H1 (cell line): ENCODE data around the gene CORO1C. TPM values are rescaled to one million over a fixed set of nuclear protein-coding genes. Genes with fewer than 3 reads are reported as not detected.
A peak's percentile ranks its signal among the peaks of the same experiment; 100 is the strongest.

Experiments
- CTCF ChIA-PET: fragments of 300-600 bp; sonication (Branson Sonifier 250); formaldehyde crosslinking; loops from one replicate; lab custom pipeline; 2021; ENCODE audit not compliant: partially characterized antibody; lab: Charles Lee
- POLR2A ChIA-PET: fragments of 300-600 bp; sonication (Branson Sonifier 250); formaldehyde crosslinking; loops from one replicate; lab custom pipeline; 2021; ENCODE audit warnings: inconsistent platforms; ENCODE audit not compliant: partially characterized antibody; lab: Charles Lee
- DNase-seq, 2 experiments: peaks; one replicate each; pipeline versions ENCODE4 v3.0.0 to v3.0.0-alpha.2; 2010 to 2022; ENCODE audit warnings: low spot score in 2 of 2, low read depth in 1 of 2, mixed read lengths in 1 of 2
- FAIRE-seq: peaks from 2 replicates; lab custom pipeline; 2011; peaks lifted over from hg19 to GRCh38; lab: Jason Lieb, UNC
- H2AFZ ChIP-seq: 2 replicates; pipeline ENCODE4 v1.8.1; 2012; ENCODE audit warnings: low read length, inconsistent platforms
- H2AK5ac ChIP-seq: 2 replicates; pipeline ENCODE4 v1.6.1; 2013; ENCODE audit warnings: low read depth, low read length
- H2BK120ac ChIP-seq: replicated peaks from 2 replicates; pipeline ENCODE3; 2013; ENCODE audit warnings: low read depth, low read length, inconsistent platforms
- H2BK12ac ChIP-seq: 2 replicates; pipeline ENCODE4 v1.6.1; 2013; ENCODE audit warnings: low read depth, low read length
- H2BK15ac ChIP-seq: 2 replicates; pipeline ENCODE4 v1.6.1; 2013; ENCODE audit warnings: low read length
- H2BK20ac ChIP-seq: 2 replicates; pipeline ENCODE4 v1.6.1; 2013; ENCODE audit warnings: low read length
- H2BK5ac ChIP-seq: 2 replicates; pipeline ENCODE4 v1.6.1; 2013; ENCODE audit warnings: low read depth, low read length
- H3K14ac ChIP-seq: 2 replicates; pipeline ENCODE4 v1.6.1; 2013; ENCODE audit warnings: inconsistent platforms; ENCODE audit not compliant: insufficient read length
- H3K18ac ChIP-seq: 2 replicates; pipeline ENCODE4 v1.6.1; 2013; ENCODE audit warnings: low read length; ENCODE audit errors: extremely low read depth
- H3K23ac ChIP-seq: 2 replicates; pipeline ENCODE4 v1.6.1; 2013; ENCODE audit warnings: inconsistent platforms; ENCODE audit not compliant: insufficient read length
- H3K23me2 ChIP-seq: 2 replicates; pipeline ENCODE4 v1.6.1; 2013; ENCODE audit warnings: low read depth, low read length
- H3K27ac ChIP-seq: 2 replicates; pipeline ENCODE4 v1.6.1; 2011; ENCODE audit warnings: low read depth, low read length, inconsistent platforms
- H3K27me3 ChIP-seq, 4 experiments: replicated peaks in 1 of 4; 1 replicate in 1 of 4; 2 replicates in 3 of 4; pipeline versions ENCODE4 v1.6.1 to v1.8.1; 2011 to 2013; ENCODE audit warnings: low read length in 3 of 4, mild to moderate bottlenecking in 3 of 4, inconsistent platforms in 2 of 4, mixed read lengths in 2 of 4, moderate library complexity in 1 of 4; ENCODE audit not compliant: control insufficient read depth in 3 of 4, insufficient read depth in 3 of 4; ENCODE audit errors: extremely low read depth in 1 of 4
- H3K36me3 ChIP-seq, 4 experiments: 2 replicates each; pipeline versions ENCODE4 v1.6.1 to v1.8.1; 2011 to 2013; ENCODE audit warnings: mild to moderate bottlenecking in 4 of 4, low read length in 3 of 4, moderate library complexity in 2 of 4, control low read depth in 1 of 4, inconsistent platforms in 1 of 4; ENCODE audit not compliant: insufficient read depth in 4 of 4, control insufficient read depth in 2 of 4
- H3K4ac ChIP-seq: replicated peaks from 2 replicates; pipeline ENCODE3; 2013; ENCODE audit warnings: low read length, low read depth, mixed read lengths, inconsistent platforms; ENCODE audit not compliant: insufficient read length
- H3K4me1 ChIP-seq, 4 experiments: replicated peaks in 1 of 4; 1 replicate in 1 of 4; 2 replicates in 3 of 4; pipeline versions ENCODE4 v1.6.1 to v1.8.1; 2011 to 2013; ENCODE audit warnings: low read length in 3 of 4, inconsistent platforms in 2 of 4, mixed read lengths in 1 of 4; ENCODE audit not compliant: insufficient read depth in 4 of 4, control insufficient read depth in 3 of 4
- H3K4me2 ChIP-seq, 2 experiments: 2 replicates each; pipeline versions ENCODE4 v1.6.1 to v1.8.1; 2011 to 2013; ENCODE audit warnings: low read depth in 2 of 2, low read length in 2 of 2, control low read depth in 1 of 2, inconsistent platforms in 1 of 2, mild to moderate bottlenecking in 1 of 2; ENCODE audit not compliant: insufficient read depth in 1 of 2
- H3K4me3 ChIP-seq, 4 experiments: fragments of 200-600, 300-600 bp in 1 of 4; sonication (generic), shearing (Covaris generic), sonication (Bioruptor Twin) in 1 of 4; 2 replicates each; pipeline versions ENCODE4 v1.5.1 to v1.8.1; 2011 to 2016; ENCODE audit warnings: low read length in 4 of 4, low read depth in 3 of 4, control low read depth in 2 of 4, inconsistent platforms in 2 of 4, mild to moderate bottlenecking in 2 of 4, mixed read lengths in 1 of 4, moderate library complexity in 1 of 4; ENCODE audit not compliant: insufficient read depth in 2 of 4; ENCODE audit errors: extremely low read depth in 1 of 4
- H3K56ac ChIP-seq: replicated peaks from 2 replicates; pipeline ENCODE3; 2013; ENCODE audit warnings: low read depth, mild to moderate bottlenecking, mixed read lengths, low read length, inconsistent platforms; ENCODE audit not compliant: insufficient read length
- H3K79me1 ChIP-seq: 2 replicates; pipeline ENCODE4 v1.6.1; 2013; ENCODE audit warnings: low read depth, low read length, control low read depth
- H3K79me2 ChIP-seq, 2 experiments: 2 replicates each; pipeline versions ENCODE4 v1.6.1 to v1.8.1; 2012 to 2013; ENCODE audit warnings: low read length in 2 of 2, mild to moderate bottlenecking in 2 of 2, inconsistent platforms in 1 of 2; ENCODE audit not compliant: insufficient read depth in 2 of 2, control insufficient read depth in 1 of 2
- H3K9ac ChIP-seq, 4 experiments: replicated peaks in 1 of 4; 1 replicate in 1 of 4; 2 replicates in 3 of 4; pipeline versions ENCODE4 v1.6.1 to v1.8.1; 2011 to 2013; ENCODE audit warnings: low read depth in 3 of 4, low read length in 3 of 4, control low read depth in 2 of 4, mild to moderate bottlenecking in 2 of 4, moderate library complexity in 2 of 4, inconsistent platforms in 1 of 4; ENCODE audit errors: extremely low read depth in 1 of 4
- H3K9me3 ChIP-seq, 2 experiments: 2 replicates each; pipeline versions ENCODE4 v1.6.1 to v1.8.1; 2012 to 2013; ENCODE audit warnings: mild to moderate bottlenecking in 2 of 2, moderate library complexity in 2 of 2, control low read depth in 1 of 2, inconsistent platforms in 1 of 2, low read depth in 1 of 2, low read length in 1 of 2, mixed read lengths in 1 of 2; ENCODE audit not compliant: insufficient read depth in 2 of 2
- H4K20me1 ChIP-seq, 2 experiments: replicated peaks in 1 of 2; 2 replicates each; pipeline versions ENCODE3 to v1.8.1; 2011 to 2013; ENCODE audit warnings: inconsistent platforms in 2 of 2, low read length in 2 of 2, mild to moderate bottlenecking in 1 of 2; ENCODE audit not compliant: insufficient read depth in 2 of 2, control insufficient read depth in 1 of 2
- H4K5ac ChIP-seq: 2 replicates; pipeline ENCODE4 v1.6.1; 2013; ENCODE audit warnings: low read length, low read depth, mixed read lengths, inconsistent platforms; ENCODE audit not compliant: insufficient read length
- H4K8ac ChIP-seq: 2 replicates; pipeline ENCODE4 v1.8.0; 2013; ENCODE audit warnings: mild to moderate bottlenecking, moderate library complexity, low read length, inconsistent platforms; ENCODE audit not compliant: insufficient read depth; ENCODE audit errors: extremely low read depth
- H4K91ac ChIP-seq: replicated peaks from 2 replicates; pipeline ENCODE3; 2013; ENCODE audit warnings: low read length, mixed read lengths, inconsistent platforms; ENCODE audit not compliant: insufficient read length
- CHD1 ChIP-seq: IDR thresholded peaks from 2 replicates; pipeline ENCODE4 v1.6.1; 2012; ENCODE audit warnings: low read depth, low read length, improper control_type of control experiment
- CTBP2 ChIP-seq: IDR thresholded peaks from 2 replicates; pipeline ENCODE4 v1.7.0; 2011; ENCODE audit warnings: borderline replicate concordance, mild to moderate bottlenecking, moderate library complexity, mixed read lengths, low read length; ENCODE audit not compliant: insufficient read depth, insufficient read length
- EGR1 ChIP-seq: IDR thresholded peaks from 2 replicates; pipeline ENCODE4 v1.6.1; 2011; ENCODE audit warnings: low read depth, low read length, borderline replicate concordance
- GTF2F1 ChIP-seq: IDR thresholded peaks from 2 replicates; pipeline ENCODE4 v1.6.1; 2012; ENCODE audit warnings: low read depth, low read length, improper control_type of control experiment, borderline replicate concordance
- HDAC6 ChIP-seq: IDR thresholded peaks from one replicate; pipeline ENCODE4 v1.7.1; 2012; ENCODE audit warnings: low read depth, mild to moderate bottlenecking, inconsistent platforms, low read length, moderate library complexity
- NRF1 ChIP-seq: IDR thresholded peaks from 2 replicates; pipeline ENCODE4 v1.6.1; 2011; ENCODE audit warnings: mild to moderate bottlenecking, low read depth, low read length, improper control_type of control experiment
- PHF8 ChIP-seq: fragments of 200-600 bp; sonication (generic); conservative IDR thresholded peaks from 2 replicates; pipeline ENCODE4 v1.7.1; 2012; ENCODE audit warnings: low read depth, mild to moderate bottlenecking, inconsistent platforms, low read length, moderate library complexity
- RBBP5 ChIP-seq: IDR thresholded peaks from 2 replicates; pipeline ENCODE4 v1.7.1; 2012; ENCODE audit warnings: low read depth, mild to moderate bottlenecking, inconsistent platforms, low read length, moderate library complexity, borderline replicate concordance
- RXRA ChIP-seq: IDR thresholded peaks from 2 replicates; pipeline ENCODE4 v1.6.1; 2011; ENCODE audit warnings: low read depth, mild to moderate bottlenecking, low read length, moderate library complexity; ENCODE audit not compliant: insufficient read depth
- SP2 ChIP-seq: IDR thresholded peaks from 2 replicates; pipeline ENCODE4 v1.6.1; 2012; ENCODE audit warnings: mild to moderate bottlenecking, low read length, inconsistent platforms
- TCF12 ChIP-seq: IDR thresholded peaks from 2 replicates; pipeline ENCODE4 v1.6.1; 2011; ENCODE audit warnings: low read depth, mild to moderate bottlenecking, low read length
- YY1 ChIP-seq: IDR thresholded peaks from 2 replicates; pipeline ENCODE4 v1.6.1; 2011; ENCODE audit warnings: low read depth, mild to moderate bottlenecking, low read length
- WGBS, 2 experiments: shearing (Covaris generic) in 1 of 2; methylation state at CpG; one replicate each; pipeline versions ENCODE4 v1.1.6 to v1.1.7; 2013 to 2015; ENCODE audit warnings: low lambda C conversion rate in 2 of 2, mixed read lengths in 2 of 2, inconsistent platforms in 1 of 2, low coverage in 1 of 2, missing lambda C conversion rate in 1 of 2; ENCODE audit not compliant: insufficient replicate concordance in 2 of 2, insufficient coverage in 1 of 2, insufficient read length in 1 of 2; ENCODE audit errors: extremely low coverage in 1 of 2, missing lambda C conversion rate in 1 of 2; 5-methylcytosine and 5-hydroxymethylcytosine counted together
- polyA plus RNA-seq, 7 experiments: library from polyadenylated mRNA; depleted of rRNA in 3 of 7; stranded (reverse) in 5 of 7; unstranded in 2 of 7; fragments of >200 nt in 5 of 7; fragments of 200-250 nt in 2 of 7; gene quantifications; 1 replicate in 5 of 7; 2 replicates in 1 of 7; 4 replicates in 1 of 7; pipeline versions ENCODE4 v1.2.1 to v1.2.3, GENCODE V29; 2011 to 2013; ENCODE audit warnings: missing spikeins in 2 of 7, mixed read lengths in 2 of 7
- total RNA-seq: library from RNA; stranded (reverse); fragmentation: NEBNext Ultra II Directional; extraction: Animal tissue kit (Norgen Biotek cat#: 25700); gene quantifications from 2 replicates; pipeline ENCODE4 v1.2.1, GENCODE V29; 2021
- TF ChIP-seq, protein P1 (sequence below): IDR thresholded peaks from 2 replicates; pipeline ENCODE4 v1.6.1; 2012; ENCODE audit warnings: inconsistent platforms

CORO1C gene
- total and polyA plus RNA-seq, 2 of the 8 experiments (the other 6 are each of a cell fraction or from before 2014, with no cell fraction given): 72.7 to 120 TPM

DNA sequence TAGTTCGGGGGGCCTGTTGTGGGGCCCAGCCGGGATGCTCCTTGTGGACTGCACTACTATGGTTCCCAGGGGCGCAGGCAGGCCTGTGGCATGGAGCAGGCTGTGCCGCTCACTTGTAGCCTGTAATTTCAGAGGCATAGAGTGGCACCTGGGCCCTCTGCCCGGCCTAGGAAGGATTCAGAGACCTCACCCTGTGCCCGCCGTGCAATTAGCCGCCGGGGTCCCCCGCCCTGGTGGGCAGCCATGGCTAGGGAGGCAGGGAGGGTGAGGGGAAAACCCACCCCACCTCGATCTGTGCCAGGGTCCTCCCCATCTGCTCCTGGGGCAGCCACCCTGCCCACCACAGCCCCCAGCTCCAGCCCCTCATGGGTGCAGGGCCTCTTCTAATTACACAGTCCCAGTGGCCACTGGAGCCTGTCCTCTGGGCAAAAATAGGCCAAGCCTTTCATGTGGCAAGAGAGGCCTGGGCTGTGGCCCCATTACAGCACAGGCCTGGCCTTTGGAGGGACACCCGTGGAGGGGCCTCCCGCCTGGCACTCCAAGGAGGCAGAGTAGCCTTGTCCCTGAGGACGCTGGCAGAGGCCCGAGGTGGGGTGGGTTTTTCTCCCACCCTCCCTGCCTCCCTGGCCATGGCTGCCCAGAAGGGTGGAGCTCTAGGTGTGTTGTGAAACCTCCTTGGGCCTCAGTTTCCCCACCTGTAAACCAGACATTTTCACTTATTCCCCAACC lies 128.2 kb downstream of the CORO1C start:
- no peak overlapping the region for H4K5ac ChIP-seq
- FAIRE-seq: no peak
- no peak overlapping the region for H3K4me3 ChIP-seq
- 90% methylated on average over 10 of the region's 15 CpGs; no CpG with 5 or more reads in 1 of the 2 experiments for WGBS, 2 experiments
- no peak overlapping the region for H2AFZ ChIP-seq
- no peak overlapping the region for H3K4me2 ChIP-seq
- no peak overlapping the region for H2BK120ac ChIP-seq
- ChIA-PET POLR2A (interaction anchor here (1.0 to 1.3 kb wide), 2 partner anchors 9 to 15 kb away, joined by 3 read pairs; no protein-coding TSS in a partner anchor), CTCF (interaction anchor here (1.7 to 22.5 kb wide), 3 partner anchors 10 to 37 kb away, joined by 10 to 523 read pairs (median 63); partner anchors contain the start of genes ISCU and SART3)
- H3K4me1 ChIP-seq: peaks cover 0 to 4% (median 0%) of the 10 kb centered on the region in 4 experiments; a peak in 2 of 7 replicates
- H3K9me3 ChIP-seq: no peaks in the 10 kb centered on the region
- no peak for DNase-seq
- H4K8ac ChIP-seq: no peak overlapping the region
- H3K79me2 ChIP-seq: no peaks in the 10 kb centered on the region
- H3K56ac ChIP-seq: no peak overlapping the region
- H3K23me2 ChIP-seq: peaks cover 9% of the 10 kb centered on the region; the same call in 1 of the 2 replicates
- no peak overlapping the region for H2BK20ac ChIP-seq
- no peak overlapping the region for H3K23ac ChIP-seq
- H3K79me1 ChIP-seq: no peaks in the 10 kb centered on the region
- H3K14ac ChIP-seq: no peak overlapping the region
- H2BK5ac ChIP-seq: no peak overlapping the region
- H4K91ac ChIP-seq: no peak overlapping the region
- H2BK15ac ChIP-seq: peak overlapping the region; percentile 40; the same call in 1 of the 2 replicates
- H2BK12ac ChIP-seq: peak overlapping the region; percentile 68; the same call in 1 of the 2 replicates
- no peak overlapping the region for H3K18ac ChIP-seq
- H3K36me3 ChIP-seq: no peaks in the 10 kb centered on the region
- H4K20me1 ChIP-seq: no peaks in the 10 kb centered on the region
- H3K9ac ChIP-seq: no peak overlapping the region
- H2AK5ac ChIP-seq: no peak overlapping the region
- no peaks in the 10 kb centered on the region for H3K27me3 ChIP-seq
- H3K27ac ChIP-seq: no peak overlapping the region
- no peak overlapping the region for H3K4ac ChIP-seq
- TF ChIP-seq YY1: no peak
- TF ChIP-seq RBBP5: no peak
- TF ChIP-seq NRF1: no peak
- TF ChIP-seq SP2: no peak
- TF ChIP-seq GTF2F1: no peak
- TF ChIP-seq TCF12: no peak
- TF ChIP-seq CTBP2: no peak
- TF ChIP-seq CHD1: no peak
- no peak for TF ChIP-seq HDAC6
- TF ChIP-seq RXRA: no peak
- TF ChIP-seq, protein P1, sequence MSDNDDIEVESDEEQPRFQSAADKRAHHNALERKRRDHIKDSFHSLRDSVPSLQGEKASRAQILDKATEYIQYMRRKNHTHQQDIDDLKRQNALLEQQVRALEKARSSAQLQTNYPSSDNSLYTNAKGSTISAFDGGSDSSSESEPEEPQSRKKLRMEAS: no peak
- no peak for TF ChIP-seq PHF8
- no peak for TF ChIP-seq EGR1
